IMR-90 (cell line): Measurements from ENCODE around the gene RPS27L. TPM values are rescaled to one million over a fixed set of nuclear protein-coding genes. Genes with fewer than 3 reads are reported as not detected.

Experiments used
- ATAC-seq: fragments of 200-7000 bp; cut with Tn5 transposase; 2 replicates; pipeline ENCODE4 v1.9.1; 2020; ENCODE audit warnings: low read depth, mild to moderate bottlenecking, moderate library complexity
- BruUV-seq: library from RNA; stranded (reverse); fragments of 400-500 nt; replicated peaks from 2 replicates; lab custom pipeline; 2021; lab: Mats Ljungman, UMichigan
- CTCF ChIA-PET: fragments of 300-600 bp; formaldehyde crosslinking; extraction: SDS; loops from one replicate; lab custom pipeline; 2021; ENCODE audit warnings: antibody characterized with exemption; lab: Yijun Ruan, JAX
- POLR2A ChIA-PET: fragments of 300-600 bp; sonication (Branson Sonifier 250); formaldehyde crosslinking; loops from one replicate; lab custom pipeline; 2022; ENCODE audit warnings: antibody characterized with exemption; ENCODE audit not compliant: unreplicated experiment; lab: Charles Lee
- DNase-seq: peaks from one replicate; pipeline ENCODE4 v3.0.0; 2013
- H2AFZ ChIP-seq: replicated peaks from 2 replicates; pipeline ENCODE3; 2013; ENCODE audit warnings: low read length, mild to moderate bottlenecking; ENCODE audit not compliant: poor library complexity
- H2AK5ac ChIP-seq: 2 replicates; pipeline ENCODE4 v1.6.1; 2013; ENCODE audit warnings: low read depth, low read length, inconsistent platforms
- H2AK9ac ChIP-seq: replicated peaks from 2 replicates; pipeline ENCODE3; 2013; ENCODE audit warnings: mild to moderate bottlenecking, low read depth, low read length, moderate library complexity; ENCODE audit not compliant: poor library complexity
- H2BK120ac ChIP-seq: 2 replicates; pipeline ENCODE4 v1.6.1; 2013; ENCODE audit warnings: low read depth, low read length, inconsistent platforms
- H2BK15ac ChIP-seq: 3 replicates; pipeline ENCODE4 v1.6.1; 2013; ENCODE audit warnings: low read depth, low read length, inconsistent platforms
- H2BK20ac ChIP-seq: 2 replicates; pipeline ENCODE4 v1.6.1; 2013; ENCODE audit warnings: low read depth, mild to moderate bottlenecking, inconsistent platforms, low read length, moderate library complexity
- H2BK5ac ChIP-seq: 2 replicates; pipeline ENCODE4 v1.6.1; 2013; ENCODE audit warnings: mild to moderate bottlenecking, low read depth, low read length, inconsistent platforms; ENCODE audit not compliant: poor library complexity, severe bottlenecking
- H3K14ac ChIP-seq: replicated peaks from 2 replicates; pipeline ENCODE4 v1.6.1; 2013; ENCODE audit warnings: low read depth, low read length, inconsistent platforms
- H3K18ac ChIP-seq: 2 replicates; pipeline ENCODE4 v1.6.1; 2013; ENCODE audit warnings: low read depth, low read length, control low read depth
- H3K23ac ChIP-seq: 2 replicates; pipeline ENCODE4 v1.6.1; 2013; ENCODE audit warnings: low read depth, low read length, inconsistent platforms
- H3K27ac ChIP-seq: 2 replicates; pipeline ENCODE4 v1.5.1; 2013; ENCODE audit warnings: mild to moderate bottlenecking, control low read depth, low read length; ENCODE audit not compliant: insufficient read depth
- H3K27me3 ChIP-seq: 2 replicates; pipeline ENCODE4 v1.6.1; 2013; ENCODE audit warnings: low read length; ENCODE audit not compliant: control insufficient read depth, insufficient read depth
- H3K36me3 ChIP-seq: 2 replicates; pipeline ENCODE4 v1.6.1; 2013; ENCODE audit warnings: low read length, mixed read lengths; ENCODE audit not compliant: control insufficient read depth, insufficient read depth
- H3K4ac ChIP-seq: 2 replicates; pipeline ENCODE4 v1.6.1; 2013; ENCODE audit warnings: low read depth, low read length, inconsistent platforms
- H3K4me1 ChIP-seq: 2 replicates; pipeline ENCODE4 v1.6.1; 2013; ENCODE audit warnings: low read length, mixed read lengths; ENCODE audit not compliant: control insufficient read depth, insufficient read depth
- H3K4me2 ChIP-seq: 2 replicates; pipeline ENCODE4 v1.6.1; 2013; ENCODE audit warnings: low read depth, mild to moderate bottlenecking, control low read depth, low read length, moderate library complexity
- H3K4me3 ChIP-seq: 2 replicates; pipeline ENCODE4 v1.5.1; 2013; ENCODE audit warnings: low read depth, mild to moderate bottlenecking, control low read depth, low read length, moderate library complexity; ENCODE audit not compliant: insufficient read depth
- H3K56ac ChIP-seq: 2 replicates; pipeline ENCODE4 v1.6.1; 2013; ENCODE audit warnings: low read length, inconsistent platforms; ENCODE audit not compliant: insufficient read depth; ENCODE audit errors: extremely low read depth
- H3K79me1 ChIP-seq, 2 experiments: 2 replicates each; pipeline ENCODE4 v1.6.1; 2013; ENCODE audit warnings: low read length in 2 of 2, inconsistent platforms in 1 of 2, low read depth in 1 of 2
- H3K9ac ChIP-seq: 2 replicates; pipeline ENCODE4 v1.6.1; 2013; ENCODE audit warnings: low read depth, low read length, control low read depth
- H3K9me1 ChIP-seq: 2 replicates; pipeline ENCODE4 v1.6.1; 2013; ENCODE audit warnings: low read length, inconsistent platforms; ENCODE audit not compliant: insufficient read depth
- H3K9me3 ChIP-seq: 2 replicates; pipeline ENCODE4 v1.6.1; 2013; ENCODE audit warnings: low read length; ENCODE audit not compliant: control insufficient read depth, insufficient read depth
- H4K20me1 ChIP-seq: 2 replicates; pipeline ENCODE4 v1.6.1; 2013; ENCODE audit warnings: low read length, inconsistent platforms; ENCODE audit not compliant: insufficient read depth
- H4K5ac ChIP-seq: 2 replicates; pipeline ENCODE4 v1.6.1; 2013; ENCODE audit warnings: mild to moderate bottlenecking, low read depth, low read length, control low read depth
- H4K8ac ChIP-seq, 2 experiments: 2 replicates each; pipeline ENCODE4 v1.6.1; 2013; ENCODE audit warnings: low read depth in 2 of 2, low read length in 2 of 2, control low read depth in 1 of 2, inconsistent platforms in 1 of 2
- H4K91ac ChIP-seq: 2 replicates; pipeline ENCODE4 v1.6.1; 2013; ENCODE audit warnings: low read depth, low read length, inconsistent platforms; ENCODE audit not compliant: insufficient read depth
- BHLHE40 ChIP-seq: fragments of 150-350 bp; IDR thresholded peaks from 2 replicates; pipeline ENCODE4 v1.6.1; 2016; ENCODE audit warnings: mild to moderate bottlenecking, low read depth, low read length
- CEBPB ChIP-seq: IDR thresholded peaks from 2 replicates; pipeline ENCODE4 v1.6.1; 2012; ENCODE audit warnings: low read depth, low read length, improper control_type of control experiment
- CHD1 ChIP-seq: IDR thresholded peaks from 2 replicates; pipeline ENCODE4 v1.6.1; 2012; ENCODE audit warnings: low read depth, low read length, improper control_type of control experiment
- CTCF ChIP-seq: conservative IDR thresholded peaks from 2 replicates; pipeline ENCODE4 v1.5.1; 2012; ENCODE audit warnings: mild to moderate bottlenecking, low read depth, low read length, improper control_type of control experiment
- ELK1 ChIP-seq: fragments of 150-350 bp; IDR thresholded peaks from 2 replicates; pipeline ENCODE4 v1.6.1; 2016; ENCODE audit warnings: low read depth, mild to moderate bottlenecking, low read length, moderate library complexity, borderline replicate concordance
- FOS ChIP-seq: fragments of 150-350 bp; IDR thresholded peaks from 2 replicates; pipeline ENCODE4 v1.6.1; 2016; ENCODE audit warnings: low read depth, low read length
- MAFK ChIP-seq: IDR thresholded peaks from 2 replicates; pipeline ENCODE4 v1.6.1; 2012; ENCODE audit warnings: low read depth, low read length, improper control_type of control experiment
- MAZ ChIP-seq: IDR thresholded peaks from 2 replicates; pipeline ENCODE4 v1.6.1; 2012; ENCODE audit warnings: low read depth, mild to moderate bottlenecking, low read length, improper control_type of control experiment, moderate library complexity, borderline replicate concordance
- MXI1 ChIP-seq: IDR thresholded peaks from 2 replicates; pipeline ENCODE4 v1.6.1; 2012; ENCODE audit warnings: low read depth, mild to moderate bottlenecking, low read length, moderate library complexity, borderline replicate concordance
- NFE2L2 ChIP-seq: fragments of 150-350 bp; IDR thresholded peaks from 2 replicates; pipeline ENCODE4 v1.6.1; 2016; ENCODE audit warnings: low read depth, mild to moderate bottlenecking, low read length
- POLR2A ChIP-seq: IDR thresholded peaks from 2 replicates; pipeline ENCODE4 v1.6.1; 2012; ENCODE audit warnings: mild to moderate bottlenecking, low read depth, low read length
- RAD21 ChIP-seq: IDR thresholded peaks from 2 replicates; pipeline ENCODE4 v1.6.1; 2012; ENCODE audit warnings: low read length, improper control_type of control experiment
- RCOR1 ChIP-seq: IDR thresholded peaks from 2 replicates; pipeline ENCODE4 v1.6.1; 2012; ENCODE audit warnings: mild to moderate bottlenecking, low read length, improper control_type of control experiment; ENCODE audit not compliant: insufficient replicate concordance
- RFX5 ChIP-seq: IDR thresholded peaks from 2 replicates; pipeline ENCODE4 v1.8.0; 2012; ENCODE audit warnings: low read depth, mild to moderate bottlenecking, low read length, moderate library complexity
- SMC3 ChIP-seq: fragments of 150-350 bp; IDR thresholded peaks from 2 replicates; pipeline ENCODE4 v1.6.1; 2016; ENCODE audit warnings: low read depth, mild to moderate bottlenecking, antibody characterized with exemption, low read length, moderate library complexity
- USF2 ChIP-seq: fragments of 150-350 bp; IDR thresholded peaks from 2 replicates; pipeline ENCODE4 v1.6.1; 2017; ENCODE audit warnings: mild to moderate bottlenecking, antibody characterized with exemption, low read length, low read depth
- WGBS, 2 experiments: methylation state at CpG; one replicate each; pipeline versions ENCODE4 v1.1.5 to v1.1.7; 2013; ENCODE audit warnings: missing lambda C conversion rate in 2 of 2; ENCODE audit not compliant: insufficient read length in 1 of 2; ENCODE audit errors: extremely low coverage in 2 of 2; 5-methylcytosine and 5-hydroxymethylcytosine counted together
- dilution Hi-C: fragments of 300-500 bp; cut with HindIII; formaldehyde crosslinking; loops from one replicate; pipeline ENCODE4 v1.14.3; 2018; ENCODE audit warnings: low sequenced_read_pairs; ENCODE audit not compliant: unreplicated experiment
- in situ Hi-C: fragments of 300-500 bp; cut with MboI; formaldehyde crosslinking; loops from 3 replicates; pipeline ENCODE4 v1.14.3; 2019; ENCODE audit warnings: low sequenced_read_pairs, inconsistent platforms, mixed read lengths
- intact Hi-C: fragments of 100-400 bp; cut with micrococcal nuclease; formaldehyde crosslinking; loops from 2 replicates; pipeline ENCODE4 v1.10.0; 2022
- polyA plus RNA-seq, 3 experiments: library from polyadenylated mRNA; depleted of rRNA; stranded (reverse); fragments of >200 nt; gene quantifications; 2 replicates each; pipeline ENCODE4 v1.2.3, GENCODE V29; 2012; ENCODE audit warnings: low replicate concordance in 1 of 3
- total RNA-seq: library from RNA; depleted of rRNA; stranded (reverse); fragments of >200 nt; gene quantifications from 2 replicates; pipeline ENCODE4 v1.2.3, GENCODE V29; 2012

Gene RPS27L
- total and polyA plus RNA-seq, 2 of the 4 experiments (the other 2 are of a cell fraction) = 53.1 to 302 TPM

GRCh38 chr15:63118854-63119253 is 38.4 kb downstream of the RPS27L start:
- H2BK20ac ChIP-seq = no peak overlapping the region
- DNase-seq (no peak), ATAC-seq (no peak)
- H4K5ac ChIP-seq = no peak overlapping the region
- dilution Hi-C loops = no loop called here
- no peak for TF ChIP-seq FOS
- no peak for TF ChIP-seq RFX5
- TF ChIP-seq RCOR1 = no peak
- no peak for TF ChIP-seq POLR2A
- no peak for TF ChIP-seq NFE2L2
- TF ChIP-seq CEBPB = no peak
- no peak for TF ChIP-seq USF2
- no peak for TF ChIP-seq CHD1
- no peak for TF ChIP-seq BHLHE40
- no peak for TF ChIP-seq MAZ
- TF ChIP-seq ELK1 = no peak
- no peak for TF ChIP-seq CTCF
- no peak for TF ChIP-seq RAD21
- no peak for TF ChIP-seq SMC3
- no peak for TF ChIP-seq MAFK
- TF ChIP-seq MXI1 = no peak
- in situ Hi-C loops = no loop called here
- H3K18ac ChIP-seq = no peak overlapping the region
- BruUV-seq = no TSS peak
- H3K9me3 ChIP-seq = peaks cover 3% of the 10 kb centered on the region; the same call in 1 of the 2 replicates
- H3K27ac ChIP-seq = no peak overlapping the region
- H3K4me1 ChIP-seq = 0 out of 2 replicates have a peak, but pooled peaks cover 4% of the 10 kb centered on the region
- ChIA-PET POLR2A (no interaction called here), CTCF (no interaction called here)
- H3K4me2 ChIP-seq = no peak overlapping the region
- 0 out of 2 replicates have a peak, but pooled peaks cover under 1% of the 10 kb centered on the region for H3K36me3 ChIP-seq
- H2BK120ac ChIP-seq = no peak overlapping the region
- no peak overlapping the region for H4K8ac ChIP-seq
- H4K20me1 ChIP-seq = peaks cover 3% of the 10 kb centered on the region; the same call in 1 of the 2 replicates
- H2AK5ac ChIP-seq = no peak overlapping the region
- no peak overlapping the region for H3K56ac ChIP-seq
- H3K9me1 ChIP-seq = peaks cover 4% of the 10 kb centered on the region; the same call in 1 of the 2 replicates
- no peak overlapping the region for H3K14ac ChIP-seq
- H3K79me1 ChIP-seq = peaks cover 0 to 13% of the 10 kb centered on the region in 2 experiments; a peak in 2 of 4 replicates
- H3K27me3 ChIP-seq = no peaks in the 10 kb centered on the region
- H4K91ac ChIP-seq = no peak overlapping the region
- H3K9ac ChIP-seq = no peak overlapping the region
- intact Hi-C loops = no loop called here
- H2BK15ac ChIP-seq = no peak overlapping the region
- no peak overlapping the region for H3K4ac ChIP-seq
- no peak overlapping the region for H3K23ac ChIP-seq
- no peak overlapping the region for H2AK9ac ChIP-seq
- no peak overlapping the region for H2AFZ ChIP-seq
- no peak overlapping the region for H3K4me3 ChIP-seq
- H2BK5ac ChIP-seq = no peak overlapping the region
- no CpG with 5 or more reads among the region's 3 CpGs for WGBS, 2 experiments
